GM12801 (cell line): ENCODE data around the gene LRP1.

ENCODE experiments used
- TF ChIP-seq, protein P1 (sequence below): IDR thresholded peaks from one replicate; pipeline ENCODE4 v1.5.1; 2011; ENCODE audit warnings: control low read depth; ENCODE audit not compliant: insufficient read length; ENCODE audit errors: extremely low read depth

LRP1 gene

GRCh38 chr12:57198329-57198728 is 70.0 kb downstream of the LRP1 start:
- TF ChIP-seq, protein P1, sequence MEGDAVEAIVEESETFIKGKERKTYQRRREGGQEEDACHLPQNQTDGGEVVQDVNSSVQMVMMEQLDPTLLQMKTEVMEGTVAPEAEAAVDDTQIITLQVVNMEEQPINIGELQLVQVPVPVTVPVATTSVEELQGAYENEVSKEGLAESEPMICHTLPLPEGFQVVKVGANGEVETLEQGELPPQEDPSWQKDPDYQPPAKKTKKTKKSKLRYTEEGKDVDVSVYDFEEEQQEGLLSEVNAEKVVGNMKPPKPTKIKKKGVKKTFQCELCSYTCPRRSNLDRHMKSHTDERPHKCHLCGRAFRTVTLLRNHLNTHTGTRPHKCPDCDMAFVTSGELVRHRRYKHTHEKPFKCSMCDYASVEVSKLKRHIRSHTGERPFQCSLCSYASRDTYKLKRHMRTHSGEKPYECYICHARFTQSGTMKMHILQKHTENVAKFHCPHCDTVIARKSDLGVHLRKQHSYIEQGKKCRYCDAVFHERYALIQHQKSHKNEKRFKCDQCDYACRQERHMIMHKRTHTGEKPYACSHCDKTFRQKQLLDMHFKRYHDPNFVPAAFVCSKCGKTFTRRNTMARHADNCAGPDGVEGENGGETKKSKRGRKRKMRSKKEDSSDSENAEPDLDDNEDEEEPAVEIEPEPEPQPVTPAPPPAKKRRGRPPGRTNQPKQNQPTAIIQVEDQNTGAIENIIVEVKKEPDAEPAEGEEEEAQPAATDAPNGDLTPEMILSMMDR, result no peak

- TF ChIP-seq, protein P1, result no peak
Observed at GRCh38 chr12:57199191-57199590, 70.9 kb downstream of the LRP1 start.

DNA sequence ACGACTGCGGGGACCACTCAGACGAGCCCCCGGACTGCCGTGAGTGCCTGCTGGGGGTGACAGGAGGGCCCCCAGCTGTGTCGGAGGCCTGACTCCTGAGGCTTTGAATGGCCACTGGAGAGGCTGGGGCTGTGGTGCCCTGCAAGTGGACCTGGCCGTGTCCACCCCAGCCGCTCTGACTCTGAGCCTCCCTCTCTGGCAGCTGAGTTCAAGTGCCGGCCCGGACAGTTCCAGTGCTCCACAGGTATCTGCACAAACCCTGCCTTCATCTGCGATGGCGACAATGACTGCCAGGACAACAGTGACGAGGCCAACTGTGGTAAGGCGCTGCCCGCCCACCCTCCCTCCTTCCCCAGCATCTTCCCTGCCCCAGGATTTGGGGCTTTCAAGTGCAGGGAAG is 72.2 kb downstream of the LRP1 start:
- TF ChIP-seq, protein P1, result no peak

DNA sequence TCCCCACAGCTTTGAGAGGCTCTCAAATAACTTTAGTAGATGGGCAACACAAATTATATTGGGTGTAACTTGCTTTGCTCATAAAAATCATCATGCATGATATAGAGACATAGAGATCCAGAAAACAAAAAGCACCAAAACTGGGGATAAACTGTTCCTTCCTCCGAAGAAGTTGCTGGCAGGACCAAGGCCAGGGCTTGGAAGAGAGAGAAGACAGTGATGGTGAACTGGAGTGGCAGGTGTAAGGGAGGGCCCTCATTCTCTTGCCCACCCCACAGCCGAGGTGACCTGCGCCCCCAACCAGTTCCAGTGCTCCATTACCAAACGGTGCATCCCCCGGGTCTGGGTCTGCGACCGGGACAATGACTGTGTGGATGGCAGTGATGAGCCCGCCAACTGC is 72.9 kb downstream of the LRP1 start:
- TF ChIP-seq, protein P1, result no peak

GRCh38 chr12:57201631-57202030 is 73.3 kb downstream of the LRP1 start:
- TF ChIP-seq, protein P1, result no peak

DNA sequence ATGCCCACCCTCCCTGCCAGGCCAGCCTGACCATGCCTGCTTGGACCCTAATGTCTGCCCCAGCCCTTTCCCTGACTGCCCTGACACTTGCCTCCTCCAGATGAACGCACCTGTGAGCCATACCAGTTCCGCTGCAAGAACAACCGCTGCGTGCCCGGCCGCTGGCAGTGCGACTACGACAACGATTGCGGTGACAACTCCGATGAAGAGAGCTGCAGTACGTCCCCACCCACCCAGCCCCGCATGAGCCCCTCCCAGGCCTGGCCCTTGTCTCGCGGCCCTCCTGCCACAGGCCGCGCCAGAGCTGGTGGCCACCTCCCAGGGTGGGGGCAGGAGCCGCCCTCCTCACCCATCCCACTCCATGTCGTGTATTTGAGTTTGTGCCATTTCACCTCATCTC is 74.0 kb downstream of the LRP1 start:
- TF ChIP-seq, protein P1, result no peak

- TF ChIP-seq, protein P1, result no peak
Observed at GRCh38 chr12:57203201-57203600, 74.9 kb downstream of the LRP1 start.

DNA sequence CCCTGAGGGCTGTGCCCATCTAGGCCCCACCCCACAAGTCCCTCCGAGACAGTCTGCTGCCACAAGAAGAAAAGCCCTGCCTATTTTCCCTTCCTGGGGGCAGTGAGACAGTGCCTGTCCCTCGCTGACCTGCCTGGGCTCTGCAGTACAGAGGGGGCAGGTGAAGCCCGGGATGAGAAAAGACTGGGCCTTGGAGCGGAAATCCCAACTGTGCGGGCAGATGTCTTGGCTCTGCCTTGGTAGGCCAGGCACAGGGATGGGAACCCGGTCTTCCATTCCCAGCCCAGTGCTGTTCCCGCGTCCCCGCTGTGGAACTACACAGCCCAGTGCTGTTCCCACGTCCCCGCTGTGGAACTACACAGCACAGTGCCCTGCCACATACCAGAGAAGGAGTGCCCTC is 75.5 kb downstream of the LRP1 start:
- TF ChIP-seq, protein P1, result no peak
